ENCODE data around the gene TMC1.

DNA sequence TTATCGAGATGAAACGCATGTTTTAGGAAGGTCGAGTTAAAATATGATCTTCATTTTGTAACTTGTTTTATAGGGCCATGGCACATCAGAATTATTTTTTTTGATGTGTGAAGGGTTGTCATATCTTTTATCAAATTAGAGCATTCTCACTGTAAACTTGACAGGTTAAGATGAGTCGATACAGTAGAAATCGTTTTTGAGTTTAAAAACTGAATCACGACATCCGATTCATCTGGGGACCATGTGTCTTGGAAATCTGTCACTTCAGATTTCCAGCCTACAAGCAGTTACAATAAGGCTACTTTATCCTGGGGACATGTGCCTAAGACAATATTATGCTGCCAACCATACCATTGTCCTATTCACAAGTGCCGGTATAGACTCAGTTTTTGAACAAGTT, 295.3 kb downstream of the TMC1 start:
- TF ChIP-seq POLR2AphosphoS5 (IDR thresholded peaks at IDR 0.05; ENCODE audit: low read depth, low read length) (no peak), SIN3A (IDR thresholded peaks at IDR 0.05; ENCODE audit: borderline replicate concordance, insufficient read depth, low read depth, low read length) (no peak), TCF7L2 (IDR thresholded peaks at IDR 0.05; ENCODE audit: low read depth, low read length) (no peak)
- TF ChIP-seq, protein P1, sequence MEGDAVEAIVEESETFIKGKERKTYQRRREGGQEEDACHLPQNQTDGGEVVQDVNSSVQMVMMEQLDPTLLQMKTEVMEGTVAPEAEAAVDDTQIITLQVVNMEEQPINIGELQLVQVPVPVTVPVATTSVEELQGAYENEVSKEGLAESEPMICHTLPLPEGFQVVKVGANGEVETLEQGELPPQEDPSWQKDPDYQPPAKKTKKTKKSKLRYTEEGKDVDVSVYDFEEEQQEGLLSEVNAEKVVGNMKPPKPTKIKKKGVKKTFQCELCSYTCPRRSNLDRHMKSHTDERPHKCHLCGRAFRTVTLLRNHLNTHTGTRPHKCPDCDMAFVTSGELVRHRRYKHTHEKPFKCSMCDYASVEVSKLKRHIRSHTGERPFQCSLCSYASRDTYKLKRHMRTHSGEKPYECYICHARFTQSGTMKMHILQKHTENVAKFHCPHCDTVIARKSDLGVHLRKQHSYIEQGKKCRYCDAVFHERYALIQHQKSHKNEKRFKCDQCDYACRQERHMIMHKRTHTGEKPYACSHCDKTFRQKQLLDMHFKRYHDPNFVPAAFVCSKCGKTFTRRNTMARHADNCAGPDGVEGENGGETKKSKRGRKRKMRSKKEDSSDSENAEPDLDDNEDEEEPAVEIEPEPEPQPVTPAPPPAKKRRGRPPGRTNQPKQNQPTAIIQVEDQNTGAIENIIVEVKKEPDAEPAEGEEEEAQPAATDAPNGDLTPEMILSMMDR (IDR thresholded peaks at IDR 0.05), result no peak
- TF ChIP-seq, protein P2, sequence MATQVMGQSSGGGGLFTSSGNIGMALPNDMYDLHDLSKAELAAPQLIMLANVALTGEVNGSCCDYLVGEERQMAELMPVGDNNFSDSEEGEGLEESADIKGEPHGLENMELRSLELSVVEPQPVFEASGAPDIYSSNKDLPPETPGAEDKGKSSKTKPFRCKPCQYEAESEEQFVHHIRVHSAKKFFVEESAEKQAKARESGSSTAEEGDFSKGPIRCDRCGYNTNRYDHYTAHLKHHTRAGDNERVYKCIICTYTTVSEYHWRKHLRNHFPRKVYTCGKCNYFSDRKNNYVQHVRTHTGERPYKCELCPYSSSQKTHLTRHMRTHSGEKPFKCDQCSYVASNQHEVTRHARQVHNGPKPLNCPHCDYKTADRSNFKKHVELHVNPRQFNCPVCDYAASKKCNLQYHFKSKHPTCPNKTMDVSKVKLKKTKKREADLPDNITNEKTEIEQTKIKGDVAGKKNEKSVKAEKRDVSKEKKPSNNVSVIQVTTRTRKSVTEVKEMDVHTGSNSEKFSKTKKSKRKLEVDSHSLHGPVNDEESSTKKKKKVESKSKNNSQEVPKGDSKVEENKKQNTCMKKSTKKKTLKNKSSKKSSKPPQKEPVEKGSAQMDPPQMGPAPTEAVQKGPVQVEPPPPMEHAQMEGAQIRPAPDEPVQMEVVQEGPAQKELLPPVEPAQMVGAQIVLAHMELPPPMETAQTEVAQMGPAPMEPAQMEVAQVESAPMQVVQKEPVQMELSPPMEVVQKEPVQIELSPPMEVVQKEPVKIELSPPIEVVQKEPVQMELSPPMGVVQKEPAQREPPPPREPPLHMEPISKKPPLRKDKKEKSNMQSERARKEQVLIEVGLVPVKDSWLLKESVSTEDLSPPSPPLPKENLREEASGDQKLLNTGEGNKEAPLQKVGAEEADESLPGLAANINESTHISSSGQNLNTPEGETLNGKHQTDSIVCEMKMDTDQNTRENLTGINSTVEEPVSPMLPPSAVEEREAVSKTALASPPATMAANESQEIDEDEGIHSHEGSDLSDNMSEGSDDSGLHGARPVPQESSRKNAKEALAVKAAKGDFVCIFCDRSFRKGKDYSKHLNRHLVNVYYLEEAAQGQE (IDR thresholded peaks at IDR 0.05; ENCODE audit: insufficient read depth in 1 of 2, low read depth in 2 of 2, low read length in 1 of 2), result no peak

Measured in Panc1 (cell line).